GM23338 (cell line): ENCODE results near the gene LEMD1.

Experiments
- CREB1 ChIP-seq: fragments of 250-450 bp; sonication (Bioruptor Pico); IDR thresholded peaks from 2 replicates; pipeline ENCODE4 v1.5.0; 2020; ENCODE audit warnings: low read depth, mild to moderate bottlenecking, moderate library complexity
- CTCF ChIP-seq, 2 experiments: fragments of 200-600 bp in 1 of 2; sonication (generic) in 1 of 2; conservative IDR thresholded peaks; 2 replicates each; pipeline versions ENCODE4 v1.5.1 to v1.6.1; 2016 to 2017; ENCODE audit warnings: antibody characterized with exemption in 2 of 2, low read depth in 2 of 2, mild to moderate bottlenecking in 2 of 2, moderate library complexity in 1 of 2
- ETS1 ChIP-seq: IDR thresholded peaks from 2 replicates; pipeline ENCODE4 v1.6.1; 2016; ENCODE audit warnings: antibody characterized with exemption
- EZH2 ChIP-seq: fragments of 200-600 bp; sonication (generic); IDR thresholded peaks from one replicate; pipeline ENCODE4 v1.8.0; 2017; ENCODE audit warnings: antibody characterized with exemption, mild to moderate bottlenecking, low read depth; ENCODE audit not compliant: unreplicated experiment
- EZH2phosphoT487 ChIP-seq: fragments of 200-600 bp; sonication (generic); IDR thresholded peaks from one replicate; pipeline ENCODE4 v1.8.1; 2018; ENCODE audit warnings: antibody characterized with exemption; ENCODE audit not compliant: unreplicated experiment
- JUNB ChIP-seq: IDR thresholded peaks from one replicate; pipeline ENCODE4 v1.6.1; 2016; ENCODE audit warnings: antibody characterized with exemption; ENCODE audit not compliant: unreplicated experiment
- NANOG ChIP-seq: IDR thresholded peaks from 2 replicates; pipeline ENCODE4 v1.6.1; 2016; ENCODE audit warnings: antibody characterized with exemption, borderline replicate concordance
- POLR2AphosphoS5 ChIP-seq: IDR thresholded peaks from 2 replicates; pipeline ENCODE4 v1.6.1; 2016; ENCODE audit warnings: antibody characterized with exemption, low read depth
- REST ChIP-seq: IDR thresholded peaks from one replicate; pipeline ENCODE4 v1.6.1; 2018; ENCODE audit warnings: antibody characterized with exemption; ENCODE audit not compliant: unreplicated experiment
- STAT1 ChIP-seq: IDR thresholded peaks from one replicate; pipeline ENCODE4 v1.6.1; 2016; ENCODE audit warnings: antibody characterized with exemption; ENCODE audit not compliant: unreplicated experiment
- ZNF331 ChIP-seq: fragments of 250-450 bp; sonication (Bioruptor Pico); IDR thresholded peaks from 2 replicates; pipeline ENCODE4 v1.5.0; 2020; ENCODE audit warnings: low read depth, mild to moderate bottlenecking, moderate library complexity

GRCh38 chr1:205340676-205341075, 81.2 kb downstream of the LEMD1 start:
- TF ChIP-seq POLR2AphosphoS5 (no peak), CTCF (conservative IDR thresholded peaks at IDR 0.05; ENCODE audit: low read depth in 2 of 2) (no peak), EZH2 (no peak), JUNB (no peak), REST (no peak), EZH2phosphoT487 (no peak), ZNF331 (no peak), NANOG (no peak), CREB1 (CRISPR knock-in tag) (no peak), ETS1 (no peak), STAT1 (no peak)
